ENCODE measurements around the gene DNASE1. TPM values are rescaled to one million over a fixed set of nuclear protein-coding genes. Genes with fewer than 3 reads are reported as not detected.

DNASE1 gene
- total and polyA plus RNA-seq, 8 donors: 10.4 to 128 (median 38.2) TPM

DNA sequence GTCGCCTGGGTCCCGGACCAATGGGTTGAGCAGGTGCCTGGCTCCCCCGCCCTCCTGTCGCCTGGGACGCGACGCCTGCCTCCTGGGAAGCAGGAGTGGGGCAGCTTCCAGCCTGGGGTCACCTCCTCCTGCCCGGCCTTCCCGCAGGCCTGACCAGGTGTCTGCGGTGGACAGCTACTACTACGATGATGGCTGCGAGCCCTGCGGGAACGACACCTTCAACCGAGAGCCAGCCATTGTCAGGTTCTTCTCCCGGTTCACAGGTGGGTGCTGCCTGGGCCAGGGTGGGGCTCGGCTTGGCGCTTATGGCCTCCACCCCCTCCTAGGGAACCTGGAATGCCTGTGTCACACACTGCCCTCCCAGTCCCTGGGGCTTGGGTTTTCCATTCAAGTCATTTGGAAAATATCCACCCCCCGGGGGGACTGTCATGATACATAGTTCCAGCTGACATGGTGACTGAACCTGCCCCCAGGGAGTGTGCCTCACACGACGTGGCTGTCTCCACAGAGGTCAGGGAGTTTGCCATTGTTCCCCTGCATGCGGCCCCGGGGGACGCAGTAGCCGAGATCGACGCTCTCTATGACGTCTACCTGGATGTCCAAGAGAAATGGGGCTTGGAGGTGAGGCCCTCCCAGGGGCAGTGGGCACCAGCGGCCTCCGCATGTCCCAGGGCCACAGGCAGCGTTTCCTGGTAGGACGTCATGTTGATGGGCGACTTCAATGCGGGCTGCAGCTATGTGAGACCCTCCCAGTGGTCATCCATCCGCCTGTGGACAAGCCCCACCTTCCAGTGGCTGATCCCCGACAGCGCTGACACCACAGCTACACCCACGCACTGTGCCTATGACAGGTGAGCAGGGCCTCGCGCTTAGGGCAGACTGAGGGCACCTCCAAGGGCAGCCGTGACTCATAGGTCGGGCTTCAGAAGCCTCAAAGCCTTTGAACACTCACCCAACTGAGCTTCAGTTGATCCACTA is 2.3 kb downstream of the DNASE1 start:
- Histone ChIP-seq H3K4me3 (no peak overlapping the region), H3K27ac (peak overlapping the region in 1 of 5 donors; percentile 15), H3K27me3 (no peaks in the 10 kb centered on the region), H3K9me3 (no peaks in the 10 kb centered on the region), H3K4me1 (peaks cover 0 to 21% (median 10%) of the 10 kb centered on the region in 4 donors), H3K36me3 (peaks cover 38 to 86% (median 82%) of the 10 kb centered on the region in 4 donors)
- TF ChIP-seq POLR2AphosphoS5 (IDR thresholded peaks at IDR 0.05) (no peak), POLR2A (IDR thresholded peaks at IDR 0.05) (no peak), EP300 (IDR thresholded peaks at IDR 0.05) (no peak)
- TF ChIP-seq, protein P1, sequence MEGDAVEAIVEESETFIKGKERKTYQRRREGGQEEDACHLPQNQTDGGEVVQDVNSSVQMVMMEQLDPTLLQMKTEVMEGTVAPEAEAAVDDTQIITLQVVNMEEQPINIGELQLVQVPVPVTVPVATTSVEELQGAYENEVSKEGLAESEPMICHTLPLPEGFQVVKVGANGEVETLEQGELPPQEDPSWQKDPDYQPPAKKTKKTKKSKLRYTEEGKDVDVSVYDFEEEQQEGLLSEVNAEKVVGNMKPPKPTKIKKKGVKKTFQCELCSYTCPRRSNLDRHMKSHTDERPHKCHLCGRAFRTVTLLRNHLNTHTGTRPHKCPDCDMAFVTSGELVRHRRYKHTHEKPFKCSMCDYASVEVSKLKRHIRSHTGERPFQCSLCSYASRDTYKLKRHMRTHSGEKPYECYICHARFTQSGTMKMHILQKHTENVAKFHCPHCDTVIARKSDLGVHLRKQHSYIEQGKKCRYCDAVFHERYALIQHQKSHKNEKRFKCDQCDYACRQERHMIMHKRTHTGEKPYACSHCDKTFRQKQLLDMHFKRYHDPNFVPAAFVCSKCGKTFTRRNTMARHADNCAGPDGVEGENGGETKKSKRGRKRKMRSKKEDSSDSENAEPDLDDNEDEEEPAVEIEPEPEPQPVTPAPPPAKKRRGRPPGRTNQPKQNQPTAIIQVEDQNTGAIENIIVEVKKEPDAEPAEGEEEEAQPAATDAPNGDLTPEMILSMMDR (IDR thresholded peaks at IDR 0.05): no peak
- DNase-seq: peak in 1 of 2 donors; percentile 52
- 82 to 87% (median 86%) methylated on average over 32 to 42 of the region's 42 CpGs for WGBS, 5 donors
- intact Hi-C loops (cut with DNase I; ENCODE audit: low total_unique reads): no loop called here

DNA sequence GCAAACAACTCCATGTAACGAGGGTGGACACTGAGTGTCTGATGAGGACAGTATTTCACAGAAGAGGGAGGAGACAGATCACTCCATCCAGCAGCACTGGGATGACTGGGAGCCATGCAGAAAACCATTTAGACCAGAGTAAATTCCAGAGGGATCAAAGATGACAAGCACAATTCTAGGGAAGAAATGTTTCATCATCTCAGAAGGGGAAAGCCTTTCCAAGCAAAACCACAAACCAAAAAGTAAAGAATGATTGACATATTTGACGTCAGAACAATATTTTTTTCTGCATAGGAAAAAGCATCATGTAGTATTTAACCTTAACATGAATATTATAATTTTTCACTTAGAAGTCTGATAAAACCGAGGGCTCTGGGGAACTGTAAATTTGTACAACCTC is 4.8 kb downstream of the DNASE1 start:
- peaks cover 0 to 19% (median 7%) of the 10 kb centered on the region in 4 donors for H3K4me1 ChIP-seq
- DNase-seq: no peak
- no peak overlapping the region for H3K27ac ChIP-seq
- H3K4me3 ChIP-seq: no peak overlapping the region
- H3K27me3 ChIP-seq: no peaks in the 10 kb centered on the region
- WGBS, 5 donors: 67 to 75% (median 71%) methylated on average over 3 of the region's 3 CpGs
- no peak for TF ChIP-seq POLR2AphosphoS5 (IDR thresholded peaks at IDR 0.05)
- TF ChIP-seq, protein P1 (IDR thresholded peaks at IDR 0.05): no peak
- no peak for TF ChIP-seq EP300 (IDR thresholded peaks at IDR 0.05)
- TF ChIP-seq POLR2A (IDR thresholded peaks at IDR 0.05): no peak
- H3K36me3 ChIP-seq: peaks cover 54 to 96% (median 94%) of the 10 kb centered on the region in 4 donors
- no peaks in the 10 kb centered on the region for H3K9me3 ChIP-seq
- intact Hi-C loops (cut with DNase I; ENCODE audit: low total_unique reads): no loop called here

DNA sequence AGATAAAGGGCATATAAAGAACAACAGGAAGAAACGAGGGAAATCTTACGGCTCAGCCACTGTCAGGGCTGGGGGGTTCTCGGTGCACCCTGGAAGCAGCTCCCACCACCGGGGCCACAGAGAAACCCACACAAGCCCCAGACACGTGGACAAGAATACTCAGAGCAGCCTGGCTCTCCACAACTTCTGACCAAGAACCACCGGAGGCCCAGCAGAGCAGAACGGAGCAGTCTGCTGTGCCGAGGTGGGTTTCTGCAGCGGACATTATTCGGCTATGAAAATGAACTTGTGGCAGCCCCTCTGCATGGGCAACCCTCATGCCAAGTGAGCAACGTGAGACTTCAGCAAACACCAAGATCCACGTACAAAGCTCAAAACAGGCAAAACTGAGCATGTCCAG is 6.8 kb downstream of the DNASE1 start:
- H3K4me3 ChIP-seq: no peak overlapping the region
- H3K27me3 ChIP-seq: no peaks in the 10 kb centered on the region
- H3K27ac ChIP-seq: no peak overlapping the region
- H3K4me1 ChIP-seq: no peaks in the 10 kb centered on the region
- TF ChIP-seq, protein P1 (IDR thresholded peaks at IDR 0.05): no peak
- intact Hi-C loops (cut with DNase I; ENCODE audit: low total_unique reads): no loop called here
- H3K9me3 ChIP-seq: no peaks in the 10 kb centered on the region
- DNase-seq: no peak
- H3K36me3 ChIP-seq: peaks cover 68 to 99% (median 99%) of the 10 kb centered on the region in 4 donors
- 82 to 88% (median 85%) methylated on average over 12 of the region's 12 CpGs for WGBS, 5 donors

DNA sequence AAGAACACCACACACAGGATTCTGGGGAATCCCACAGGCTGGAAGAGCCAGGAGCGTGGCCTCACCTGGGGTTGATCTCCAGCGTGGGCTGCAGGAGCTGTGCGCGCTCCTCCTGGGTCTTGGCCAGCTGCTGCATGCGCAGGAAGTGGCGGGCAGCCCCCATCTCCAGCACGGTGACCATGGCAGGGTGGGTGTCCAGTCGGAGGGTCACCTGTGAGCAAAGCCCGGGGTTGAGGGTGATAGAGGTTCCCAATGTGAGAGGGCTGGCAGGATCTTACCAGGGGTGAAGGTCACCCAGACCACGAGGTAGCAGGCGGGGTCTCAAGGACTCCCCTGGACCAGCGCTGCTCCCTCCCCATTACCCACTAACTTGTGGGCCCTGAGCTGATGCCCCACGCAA is 7.4 kb downstream of the DNASE1 start:
- H3K4me1 ChIP-seq: no peaks in the 10 kb centered on the region
- H3K27me3 ChIP-seq: no peaks in the 10 kb centered on the region
- intact Hi-C loops (cut with DNase I; ENCODE audit: low total_unique reads): no loop called here
- no peak overlapping the region for H3K27ac ChIP-seq
- H3K36me3 ChIP-seq: peaks cover 62 to 96% (median 94%) of the 10 kb centered on the region in 4 donors
- 90 to 96% (median 93%) methylated on average over 7 to 13 of the region's 13 CpGs for WGBS, 5 donors
- no peak overlapping the region for H3K4me3 ChIP-seq
- H3K9me3 ChIP-seq: no peaks in the 10 kb centered on the region
- TF ChIP-seq POLR2AphosphoS5 (IDR thresholded peaks at IDR 0.05) (no peak), POLR2A (IDR thresholded peaks at IDR 0.05) (no peak), EP300 (IDR thresholded peaks at IDR 0.05) (no peak)
- TF ChIP-seq, protein P1 (IDR thresholded peaks at IDR 0.05): no peak
- DNase-seq: no peak

Measured in stomach (tissue), 9 donors.